Suprapubic skin (tissue), 3 donors: ENCODE results near the gene ITGA1.

Source experiments
- EP300 ChIP-seq: sonication (generic); formaldehyde crosslinking; IDR thresholded peaks from one replicate; pipeline ENCODE4 v1.6.1; 2017; ENCODE audit warnings: antibody characterized with exemption
- TF ChIP-seq, protein P1 (sequence below), 2 donors: fragments of 200-600 bp in 1 of 2; fragments of 450-650 bp in 1 of 2; sonication (generic) in 1 of 2; IDR thresholded peaks; one replicate each; pipeline ENCODE4 v1.5.1; 2016 to 2019; ENCODE audit warnings: antibody characterized with exemption in 2 of 2, mild to moderate bottlenecking in 1 of 2, moderate library complexity in 1 of 2

DNA sequence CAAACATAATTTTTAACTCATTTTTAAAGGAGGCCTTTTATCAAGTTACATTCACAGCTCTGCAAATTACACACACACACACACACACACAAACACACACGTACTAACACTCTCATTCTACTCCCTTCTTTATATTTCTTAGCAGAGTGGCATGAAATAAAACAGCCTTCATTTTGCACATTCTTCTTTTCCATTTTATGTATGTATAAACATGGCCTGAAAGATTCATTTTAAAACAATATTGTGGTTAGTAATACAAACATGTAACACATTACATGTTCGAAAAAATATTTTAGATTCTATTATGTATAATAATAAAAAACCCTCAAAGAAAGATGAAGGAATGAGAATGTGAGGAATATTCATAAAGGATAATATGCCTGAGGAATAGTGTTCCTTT lies 115.4 kb downstream of the ITGA1 start:
- TF ChIP-seq, protein P1, sequence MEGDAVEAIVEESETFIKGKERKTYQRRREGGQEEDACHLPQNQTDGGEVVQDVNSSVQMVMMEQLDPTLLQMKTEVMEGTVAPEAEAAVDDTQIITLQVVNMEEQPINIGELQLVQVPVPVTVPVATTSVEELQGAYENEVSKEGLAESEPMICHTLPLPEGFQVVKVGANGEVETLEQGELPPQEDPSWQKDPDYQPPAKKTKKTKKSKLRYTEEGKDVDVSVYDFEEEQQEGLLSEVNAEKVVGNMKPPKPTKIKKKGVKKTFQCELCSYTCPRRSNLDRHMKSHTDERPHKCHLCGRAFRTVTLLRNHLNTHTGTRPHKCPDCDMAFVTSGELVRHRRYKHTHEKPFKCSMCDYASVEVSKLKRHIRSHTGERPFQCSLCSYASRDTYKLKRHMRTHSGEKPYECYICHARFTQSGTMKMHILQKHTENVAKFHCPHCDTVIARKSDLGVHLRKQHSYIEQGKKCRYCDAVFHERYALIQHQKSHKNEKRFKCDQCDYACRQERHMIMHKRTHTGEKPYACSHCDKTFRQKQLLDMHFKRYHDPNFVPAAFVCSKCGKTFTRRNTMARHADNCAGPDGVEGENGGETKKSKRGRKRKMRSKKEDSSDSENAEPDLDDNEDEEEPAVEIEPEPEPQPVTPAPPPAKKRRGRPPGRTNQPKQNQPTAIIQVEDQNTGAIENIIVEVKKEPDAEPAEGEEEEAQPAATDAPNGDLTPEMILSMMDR (IDR thresholded peaks at IDR 0.05), result no peak
- TF ChIP-seq EP300, result no peak
